Muscle layer of duodenum (tissue), 2 donors: Measurements from ENCODE around the gene SNX7.

Experiments used
- H3K27ac ChIP-seq: one replicate; pipeline ENCODE4 v1.7.0; 2013; ENCODE audit warnings: mild to moderate bottlenecking, low read length
- H3K27me3 ChIP-seq: one replicate; pipeline ENCODE4 v1.7.0; 2013; ENCODE audit warnings: low read depth, mild to moderate bottlenecking, control low read depth, low read length
- H3K36me3 ChIP-seq, 2 donors: one replicate each; pipeline ENCODE4 v1.7.0; 2013; ENCODE audit warnings: low read length in 2 of 2, control low read depth in 1 of 2, mild to moderate bottlenecking in 1 of 2; ENCODE audit not compliant: insufficient read depth in 2 of 2, control insufficient read depth in 1 of 2
- H3K4me1 ChIP-seq, 2 donors: one replicate each; pipeline ENCODE4 v1.7.0; 2013; ENCODE audit warnings: low read length in 2 of 2, mild to moderate bottlenecking in 2 of 2, control low read depth in 1 of 2, moderate library complexity in 1 of 2; ENCODE audit not compliant: insufficient read depth in 2 of 2, control insufficient read depth in 1 of 2
- H3K4me3 ChIP-seq, 2 donors: one replicate each; pipeline ENCODE4 v1.7.0; 2013; ENCODE audit warnings: low read length in 2 of 2, low read depth in 1 of 2, mild to moderate bottlenecking in 1 of 2
- H3K9me3 ChIP-seq, 2 donors: one replicate each; pipeline ENCODE4 v1.7.0; 2013; ENCODE audit warnings: low read length in 2 of 2, control low read depth in 1 of 2, mild to moderate bottlenecking in 1 of 2; ENCODE audit not compliant: control insufficient read depth in 1 of 2
- donor health status: healthy.

Gene SNX7

DNA sequence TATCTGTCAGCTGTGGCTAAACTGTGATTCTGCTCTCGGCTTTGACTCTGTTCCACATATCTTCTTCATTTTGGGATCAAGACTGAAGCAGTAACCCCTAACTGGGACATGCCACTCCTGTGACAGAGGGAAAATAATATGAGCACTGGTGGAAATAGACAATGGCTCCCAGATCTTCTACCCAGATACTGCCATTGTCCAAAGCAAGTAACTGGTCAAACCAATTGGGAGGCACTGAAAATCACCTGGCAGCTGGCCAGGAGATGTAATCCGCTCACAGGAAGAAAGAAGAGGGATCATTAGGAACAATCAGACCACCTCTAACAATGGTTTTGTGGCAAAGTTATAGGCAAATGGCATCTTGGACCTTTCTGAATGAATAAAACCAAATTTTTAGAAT lies 10.7 kb downstream of the SNX7 start:
- Histone ChIP-seq H3K4me1 (peaks cover 0 to under 1% of the 10 kb centered on the region in 2 donors), H3K4me3 (no peak overlapping the region), H3K9me3 (no peaks in the 10 kb centered on the region), H3K36me3 (no peaks in the 10 kb centered on the region), H3K27ac (no peak overlapping the region), H3K27me3 (no peaks in the 10 kb centered on the region)

DNA sequence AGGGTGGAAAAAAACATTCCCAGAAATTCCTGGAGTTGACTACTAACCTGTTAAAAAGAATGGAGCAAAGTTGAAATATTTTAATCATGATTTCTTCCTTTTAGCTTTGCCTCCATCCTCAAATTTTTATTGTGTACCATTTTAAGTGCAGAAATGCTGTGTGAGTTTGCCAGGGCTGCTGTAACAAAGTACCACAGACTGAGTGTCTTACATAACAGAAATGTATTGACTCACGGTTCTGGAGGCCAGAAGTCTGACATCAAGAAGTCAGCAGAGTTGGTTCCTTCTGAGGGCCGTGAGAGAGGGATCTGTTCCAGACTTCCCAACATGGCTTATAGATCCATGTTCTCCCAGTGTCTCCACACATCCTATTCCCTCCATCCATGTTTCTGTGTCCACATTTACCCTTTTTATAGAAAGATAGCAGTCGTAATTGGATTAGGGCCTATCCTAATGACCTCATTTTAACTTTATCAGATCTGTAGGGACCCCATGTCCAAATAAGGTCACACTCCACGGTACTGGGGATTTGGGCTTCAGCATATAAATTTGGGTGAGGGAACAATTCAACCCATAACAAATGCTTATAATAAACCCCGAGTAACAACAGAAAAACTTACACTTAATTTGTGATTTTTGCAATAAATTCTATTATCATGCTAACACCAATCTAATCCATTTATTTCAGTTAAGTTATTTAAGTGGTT lies 12.7 kb downstream of the SNX7 start:
- H3K4me3 ChIP-seq: no peak overlapping the region
- peaks cover 0 to 3% of the 10 kb centered on the region in 2 donors for H3K4me1 ChIP-seq
- no peaks in the 10 kb centered on the region for H3K9me3 ChIP-seq
- no peak overlapping the region for H3K27ac ChIP-seq
- H3K27me3 ChIP-seq: no peaks in the 10 kb centered on the region
- H3K36me3 ChIP-seq: no peaks in the 10 kb centered on the region

DNA sequence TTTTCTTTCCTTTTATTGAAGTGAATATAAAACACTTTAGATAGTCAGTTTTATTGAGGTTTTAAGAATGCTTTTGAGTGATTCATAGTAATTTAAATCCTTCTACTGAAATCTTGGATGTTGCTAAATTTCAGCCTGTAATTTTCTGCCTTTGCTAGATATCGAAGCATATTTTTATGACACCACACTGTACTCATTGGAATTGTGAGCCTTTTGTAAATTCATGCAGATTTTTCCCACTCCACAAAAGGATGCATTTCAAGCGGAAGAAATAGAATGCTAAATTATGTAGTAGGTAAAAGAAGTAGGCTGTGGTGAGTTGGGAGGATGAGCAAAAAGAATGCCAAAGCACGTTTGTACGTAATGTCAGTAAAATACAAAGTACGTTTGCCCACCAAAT lies 13.8 kb downstream of the SNX7 start:
- H3K36me3 ChIP-seq: no peaks in the 10 kb centered on the region
- H3K9me3 ChIP-seq: no peaks in the 10 kb centered on the region
- peaks cover 0 to 3% of the 10 kb centered on the region in 2 donors for H3K4me1 ChIP-seq
- no peak overlapping the region for H3K27ac ChIP-seq
- no peaks in the 10 kb centered on the region for H3K27me3 ChIP-seq
- H3K4me3 ChIP-seq: no peak overlapping the region

DNA sequence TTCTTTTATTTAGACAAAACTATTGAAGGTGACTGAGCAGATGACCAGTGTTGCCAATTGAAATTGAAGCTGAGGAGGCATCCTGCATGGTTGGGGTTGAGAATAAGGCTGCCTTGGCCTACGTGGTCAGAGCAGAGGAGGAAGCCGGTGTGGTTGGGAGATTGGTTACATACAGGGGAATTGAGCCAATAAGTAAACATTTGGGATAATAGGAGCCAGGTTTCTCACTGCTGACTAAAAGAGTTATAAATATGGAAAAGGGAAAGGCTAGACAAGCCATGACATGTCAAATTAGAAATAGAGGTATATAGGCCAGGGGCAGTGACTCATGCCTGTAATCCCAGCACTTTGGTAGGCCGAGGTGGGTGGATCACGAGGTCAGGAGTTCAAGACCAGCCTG lies 15.8 kb downstream of the SNX7 start:
- Histone ChIP-seq H3K27me3 (no peaks in the 10 kb centered on the region), H3K4me3 (no peak overlapping the region), H3K4me1 (peaks cover 0 to 3% of the 10 kb centered on the region in 2 donors), H3K36me3 (no peaks in the 10 kb centered on the region), H3K27ac (no peak overlapping the region), H3K9me3 (no peaks in the 10 kb centered on the region)

DNA sequence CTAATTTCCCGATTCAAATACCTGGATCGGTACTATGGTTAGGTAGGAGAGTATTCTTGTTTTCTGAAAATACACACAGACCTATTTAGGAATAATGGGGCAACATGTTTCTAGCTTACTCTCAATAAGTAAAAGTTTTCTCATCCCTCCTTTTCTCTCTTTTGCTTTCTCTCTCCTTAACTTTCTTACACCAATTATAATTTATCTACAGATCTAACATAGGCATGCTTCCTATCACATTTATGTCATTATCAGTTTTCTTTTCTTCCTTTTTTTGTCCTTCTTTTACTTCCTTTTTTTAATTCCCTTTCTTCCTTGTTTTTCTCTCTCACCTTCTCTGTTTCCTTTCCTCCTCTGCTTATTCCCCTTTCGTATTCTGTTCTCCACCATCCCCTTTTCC lies 20.3 kb downstream of the SNX7 start:
- H3K4me3 ChIP-seq: no peak overlapping the region
- no peak overlapping the region for H3K27ac ChIP-seq
- no peaks in the 10 kb centered on the region for H3K27me3 ChIP-seq
- peaks cover 0 to 3% of the 10 kb centered on the region in 2 donors for H3K4me1 ChIP-seq
- peaks cover 5 to 14% of the 10 kb centered on the region in 2 donors for H3K36me3 ChIP-seq
- no peaks in the 10 kb centered on the region for H3K9me3 ChIP-seq

DNA sequence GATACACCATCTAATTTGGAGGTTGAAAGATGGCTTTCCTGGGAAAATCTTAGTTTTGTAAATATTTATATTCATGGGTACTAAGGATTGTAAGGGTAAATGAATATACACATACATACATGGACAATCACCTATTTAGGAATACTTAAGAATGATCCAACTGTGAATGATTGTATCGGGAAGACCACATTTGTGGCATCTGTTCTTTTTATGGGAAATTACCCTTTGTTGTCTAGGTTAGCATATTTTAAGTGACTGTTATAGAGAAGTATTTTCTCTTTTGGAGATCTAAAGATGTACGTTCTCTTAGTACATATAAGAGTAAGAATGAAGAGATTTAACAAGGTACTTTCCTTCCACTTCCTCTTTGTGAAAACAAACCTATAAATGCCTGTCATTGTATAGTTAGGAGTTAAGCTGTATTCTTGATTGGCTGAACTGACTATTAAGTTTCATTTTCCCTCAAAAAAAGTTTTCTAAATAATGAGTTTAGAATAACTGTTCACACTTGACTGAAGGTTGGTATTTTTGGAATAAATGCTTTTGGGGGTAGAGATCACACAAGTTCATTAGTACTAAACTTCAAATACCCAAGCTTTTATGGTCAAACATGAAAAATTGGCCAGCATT lies 26.7 kb downstream of the SNX7 start:
- no peaks in the 10 kb centered on the region for H3K4me1 ChIP-seq
- H3K27ac ChIP-seq: no peak overlapping the region
- peaks cover 5 to 14% of the 10 kb centered on the region in 2 donors for H3K36me3 ChIP-seq

DNA sequence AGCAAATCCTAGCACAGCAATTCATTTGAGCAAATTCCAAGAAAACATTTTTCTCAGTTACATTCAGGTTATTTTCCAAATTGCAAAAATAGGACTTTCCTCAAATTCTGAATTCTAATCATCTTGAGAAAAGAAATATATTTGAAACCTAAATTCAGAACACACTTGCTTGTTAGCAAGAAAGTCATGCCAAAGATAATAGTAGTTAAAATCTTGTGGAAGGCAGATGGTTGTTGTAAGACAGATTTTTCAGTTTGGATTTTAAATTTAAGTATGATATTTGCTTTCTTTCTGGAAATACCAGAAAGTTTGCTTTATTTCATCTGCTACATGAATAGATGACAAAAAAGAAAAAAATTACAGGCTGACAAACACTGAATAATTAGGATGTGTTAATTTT lies 29.1 kb downstream of the SNX7 start:
- Histone ChIP-seq H3K27ac (no peak overlapping the region), H3K4me1 (no peaks in the 10 kb centered on the region), H3K4me3 (no peak overlapping the region), H3K36me3 (peaks cover 5 to 9% of the 10 kb centered on the region in 2 donors), H3K27me3 (no peaks in the 10 kb centered on the region), H3K9me3 (no peaks in the 10 kb centered on the region)

More for the DNA sequence above, 26.7 kb downstream of the SNX7 start:
- no peaks in the 10 kb centered on the region for H3K27me3 ChIP-seq
- H3K9me3 ChIP-seq: no peaks in the 10 kb centered on the region
- H3K4me3 ChIP-seq: no peak overlapping the region

DNA sequence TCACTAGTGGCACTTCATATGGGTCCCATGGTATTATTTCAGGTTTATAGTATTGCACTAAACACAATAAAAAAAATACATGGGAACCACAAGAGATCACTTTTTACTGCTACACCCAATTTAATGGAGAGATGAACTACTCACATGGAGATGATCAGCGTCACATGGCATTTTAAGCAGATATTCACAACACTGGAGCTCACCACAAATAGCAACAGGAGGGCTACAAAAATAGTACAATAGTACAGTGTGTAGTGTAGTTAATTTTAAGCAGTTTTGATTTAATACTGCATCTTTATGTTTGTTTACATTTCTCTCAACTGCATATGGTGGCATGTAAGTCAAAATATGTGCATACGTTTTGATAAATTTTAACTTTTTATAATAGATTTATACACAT lies 31.0 kb downstream of the SNX7 start:
- Histone ChIP-seq H3K27me3 (no peaks in the 10 kb centered on the region), H3K4me1 (no peaks in the 10 kb centered on the region), H3K27ac (no peak overlapping the region), H3K36me3 (peaks cover 0 to 4% of the 10 kb centered on the region in 2 donors), H3K9me3 (no peaks in the 10 kb centered on the region), H3K4me3 (no peak overlapping the region)

DNA sequence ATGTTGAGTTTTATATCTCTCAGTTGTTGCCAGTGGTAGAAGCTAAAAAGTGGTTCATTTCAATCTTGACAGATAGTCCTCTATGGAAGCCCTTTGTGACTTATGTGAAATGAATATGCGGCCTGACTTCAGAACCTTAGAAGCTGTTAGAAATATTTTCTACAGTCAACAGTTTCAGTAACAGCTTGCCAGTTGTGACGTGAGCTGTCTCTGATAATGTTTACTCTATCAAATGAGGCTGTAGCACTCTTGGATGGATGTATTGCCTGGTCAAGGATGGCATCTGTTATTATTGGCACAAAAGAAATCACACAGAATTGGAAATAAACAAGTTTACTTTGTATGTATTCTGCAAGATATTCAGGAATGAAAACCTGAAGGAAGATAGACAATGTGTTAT lies 31.9 kb downstream of the SNX7 start:
- H3K27ac ChIP-seq: no peak overlapping the region

DNA sequence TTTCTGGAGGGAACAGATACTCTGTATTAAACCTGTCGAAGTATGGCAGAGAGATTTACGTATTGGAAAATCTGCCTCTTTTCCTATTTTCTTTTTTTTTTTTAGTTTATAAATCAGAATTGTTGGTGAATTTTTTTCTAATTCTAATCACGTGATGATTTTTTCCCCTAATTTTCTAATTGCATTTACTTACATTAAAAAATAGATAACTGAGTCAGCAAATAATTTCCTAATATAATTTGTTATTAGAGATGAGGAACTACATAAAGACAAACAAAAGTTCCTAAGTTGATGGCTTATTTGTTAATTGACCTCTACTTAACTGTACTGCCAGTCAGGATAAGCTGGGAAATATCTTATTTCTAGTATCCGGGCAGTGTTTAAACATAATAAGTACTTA lies 34.6 kb downstream of the SNX7 start:
- Histone ChIP-seq H3K36me3 (peaks cover 4 to 5% of the 10 kb centered on the region in 2 donors), H3K27me3 (no peaks in the 10 kb centered on the region), H3K27ac (no peak overlapping the region), H3K4me3 (no peak overlapping the region), H3K9me3 (no peaks in the 10 kb centered on the region), H3K4me1 (no peaks in the 10 kb centered on the region)

More for the DNA sequence above, 31.9 kb downstream of the SNX7 start:
- no peaks in the 10 kb centered on the region for H3K27me3 ChIP-seq
- no peaks in the 10 kb centered on the region for H3K4me1 ChIP-seq
- H3K4me3 ChIP-seq: no peak overlapping the region
- H3K36me3 ChIP-seq: peaks cover 4% of the 10 kb centered on the region in 2 donors
- H3K9me3 ChIP-seq: no peaks in the 10 kb centered on the region

DNA sequence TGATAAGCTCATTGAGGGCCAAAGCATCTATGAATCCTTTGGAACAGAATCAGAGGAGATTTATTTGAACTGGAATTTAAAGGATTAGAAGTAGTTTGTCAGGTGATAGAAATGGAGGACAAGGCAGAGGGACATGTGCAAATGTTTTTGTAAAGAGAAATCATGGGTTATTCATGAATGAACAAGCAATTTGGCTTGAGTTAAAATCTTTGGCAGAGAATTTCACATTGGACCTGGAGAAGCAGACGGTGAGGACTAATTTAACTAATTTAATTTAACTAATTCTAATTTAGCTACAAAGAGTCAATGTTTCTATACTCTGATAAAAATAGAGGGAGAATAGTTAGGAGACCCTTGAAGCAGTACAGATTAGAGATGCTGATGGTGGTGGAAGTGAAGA lies 36.3 kb downstream of the SNX7 start:
- Histone ChIP-seq H3K4me1 (no peaks in the 10 kb centered on the region), H3K27ac (no peak overlapping the region), H3K27me3 (no peaks in the 10 kb centered on the region), H3K9me3 (no peaks in the 10 kb centered on the region), H3K4me3 (no peak overlapping the region), H3K36me3 (peaks cover 4 to 5% of the 10 kb centered on the region in 2 donors)

DNA sequence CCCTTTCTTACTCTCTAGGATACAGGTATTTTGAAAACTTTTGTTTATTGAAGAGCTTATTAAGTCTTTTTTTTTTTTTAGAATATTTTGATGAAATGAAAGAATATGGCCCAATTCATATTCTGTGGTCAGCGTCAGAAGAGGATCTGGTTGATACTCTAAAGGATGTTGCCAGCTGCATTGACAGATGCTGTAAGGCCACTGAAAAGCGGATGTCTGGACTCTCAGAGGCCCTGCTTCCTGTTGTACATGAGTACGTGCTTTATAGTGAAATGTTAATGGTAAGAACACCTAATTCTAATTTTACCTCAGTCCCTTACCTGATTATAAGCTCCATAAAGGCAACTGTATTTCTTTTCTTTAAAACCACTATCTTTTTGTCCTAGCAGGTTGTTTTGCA lies 37.1 kb downstream of the SNX7 start:
- no peaks in the 10 kb centered on the region for H3K4me1 ChIP-seq
- H3K27me3 ChIP-seq: no peaks in the 10 kb centered on the region
- no peak overlapping the region for H3K4me3 ChIP-seq
- H3K9me3 ChIP-seq: no peaks in the 10 kb centered on the region
- peaks cover 4 to 5% of the 10 kb centered on the region in 2 donors for H3K36me3 ChIP-seq
- H3K27ac ChIP-seq: no peak overlapping the region
